T-helper 2 cell (primary cell): Measurements from ENCODE around the gene ASIC1.
A peak's percentile ranks its signal among the peaks of the same experiment; 100 is the strongest.
"Not testable (repeated sequence)": the region's sequence is repeated elsewhere in the genome, so short reads cannot be mapped to it uniquely, and the experiment has no call there.

ENCODE experiments used
- DNase-seq, 5 experiments: peaks; one replicate each; pipeline versions ENCODE4 v3.0.0 to v3.0.0-alpha.2; 2012 to 2022
- total RNA-seq, 2 donors: gene quantifications; one replicate each; lab custom pipeline; 2026; lab: John Stamatoyannopoulos, UW

The ASIC1 gene
- total RNA-seq: 0.34 to 0.62 reads per million in 2 donors

- peak in 2 of 5 experiments; percentile 22 to 72 for DNase-seq
Measured at GRCh38 chr12:50057000-50057841, at the start of gene ASIC1. Gene ASIC1, plus strand, starts transcription at chr12:50057596. Its CDS starts 1,171 bp downstream, at chr12:50058767.

GRCh38 chr12:50013361-50014147, 43.8 kb upstream of the ASIC1 start:
- peak in 1 of 5 experiments; percentile 42 for DNase-seq

GRCh38 chr12:50014342-50014741, 43.1 kb upstream of the ASIC1 start:
- DNase-seq: no peak

GRCh38 chr12:50016501-50017475, 40.6 kb upstream of the ASIC1 start:
- DNase-seq: no peak

GRCh38 chr12:50017641-50018040, 39.8 kb upstream of the ASIC1 start:
- no peak for DNase-seq

- DNase-seq: no peak
Measured at GRCh38 chr12:50018154-50018553, 39.2 kb upstream of the ASIC1 start.

GRCh38 chr12:50018968-50019367, 38.4 kb upstream of the ASIC1 start:
- DNase-seq: no peak

- DNase-seq: no peak
Measured at GRCh38 chr12:50019524-50019923, 37.9 kb upstream of the ASIC1 start.

- DNase-seq: no peak
Measured at GRCh38 chr12:50021031-50021430, 36.4 kb upstream of the ASIC1 start.

- no peak for DNase-seq
Measured at GRCh38 chr12:50022903-50023302, 34.5 kb upstream of the ASIC1 start.

- DNase-seq: no peak
Measured at GRCh38 chr12:50024227-50024626, 33.2 kb upstream of the ASIC1 start.

- peak in 1 of 5 experiments; percentile 39 for DNase-seq
Measured at GRCh38 chr12:50024805-50025186, 32.6 kb upstream of the ASIC1 start.

GRCh38 chr12:50025187-50026059, 32.0 kb upstream of the ASIC1 start, which contains the start of gene RACGAP1:
Gene RACGAP1, minus strand, starts transcription at chr12:50025494. Its CDS starts 8,779 bp downstream, at chr12:50016715.
- DNase-seq: peak; percentile 79 to 99 (median 95)

GRCh38 chr12:50026691-50027090, 30.7 kb upstream of the ASIC1 start:
- no peak for DNase-seq

GRCh38 chr12:50030449-50030848, 26.9 kb upstream of the ASIC1 start:
- not testable (repeated sequence) for DNase-seq

- no peak for DNase-seq
Measured at GRCh38 chr12:50032515-50032853, 24.9 kb upstream of the ASIC1 start.

- no peak for DNase-seq
Measured at GRCh38 chr12:50032854-50033581, 24.4 kb upstream of the ASIC1 start.

- no peak for DNase-seq
Measured at GRCh38 chr12:50038336-50038735, 19.1 kb upstream of the ASIC1 start.

GRCh38 chr12:50039151-50039835, 18.1 kb upstream of the ASIC1 start:
- peak; percentile 37 to 84 (median 76) for DNase-seq

GRCh38 chr12:50040657-50041056, 16.7 kb upstream of the ASIC1 start:
- no peak for DNase-seq
